Thyroid gland (tissue), 4 donors: ENCODE measurements around the gene CTSO.

ENCODE experiments used
- CTCF ChIP-seq, 6 experiments: fragments of 200-600 bp in 3 of 6; fragments of 450-650 bp in 3 of 6; sonication (generic) in 3 of 6; IDR thresholded peaks; one replicate each; pipeline ENCODE4 v1.5.1; 2016 to 2019; ENCODE audit warnings: antibody characterized with exemption in 6 of 6, mild to moderate bottlenecking in 2 of 6, inconsistent platforms in 1 of 6, moderate library complexity in 1 of 6
- POLR2A ChIP-seq, 2 donors: fragments of 450-650 bp; IDR thresholded peaks; one replicate each; pipeline ENCODE4 v1.6.1; 2017; ENCODE audit warnings: antibody characterized with exemption in 2 of 2, mild to moderate bottlenecking in 2 of 2, moderate library complexity in 1 of 2

- no peak for TF ChIP-seq POLR2A (IDR thresholded peaks at IDR 0.05)
- no peak for TF ChIP-seq CTCF (IDR thresholded peaks at IDR 0.05)
Observed at GRCh38 chr4:155961575-155961974, 7.9 kb upstream of the CTSO start.
